Measurements from ENCODE around the gene SH2B3. TPM values are rescaled to one million over a fixed set of nuclear protein-coding genes. Genes with fewer than 3 reads are reported as not detected.

SH2B3 gene
- total RNA-seq, 1 donor from 2014 or later = 47.1 TPM

DNA sequence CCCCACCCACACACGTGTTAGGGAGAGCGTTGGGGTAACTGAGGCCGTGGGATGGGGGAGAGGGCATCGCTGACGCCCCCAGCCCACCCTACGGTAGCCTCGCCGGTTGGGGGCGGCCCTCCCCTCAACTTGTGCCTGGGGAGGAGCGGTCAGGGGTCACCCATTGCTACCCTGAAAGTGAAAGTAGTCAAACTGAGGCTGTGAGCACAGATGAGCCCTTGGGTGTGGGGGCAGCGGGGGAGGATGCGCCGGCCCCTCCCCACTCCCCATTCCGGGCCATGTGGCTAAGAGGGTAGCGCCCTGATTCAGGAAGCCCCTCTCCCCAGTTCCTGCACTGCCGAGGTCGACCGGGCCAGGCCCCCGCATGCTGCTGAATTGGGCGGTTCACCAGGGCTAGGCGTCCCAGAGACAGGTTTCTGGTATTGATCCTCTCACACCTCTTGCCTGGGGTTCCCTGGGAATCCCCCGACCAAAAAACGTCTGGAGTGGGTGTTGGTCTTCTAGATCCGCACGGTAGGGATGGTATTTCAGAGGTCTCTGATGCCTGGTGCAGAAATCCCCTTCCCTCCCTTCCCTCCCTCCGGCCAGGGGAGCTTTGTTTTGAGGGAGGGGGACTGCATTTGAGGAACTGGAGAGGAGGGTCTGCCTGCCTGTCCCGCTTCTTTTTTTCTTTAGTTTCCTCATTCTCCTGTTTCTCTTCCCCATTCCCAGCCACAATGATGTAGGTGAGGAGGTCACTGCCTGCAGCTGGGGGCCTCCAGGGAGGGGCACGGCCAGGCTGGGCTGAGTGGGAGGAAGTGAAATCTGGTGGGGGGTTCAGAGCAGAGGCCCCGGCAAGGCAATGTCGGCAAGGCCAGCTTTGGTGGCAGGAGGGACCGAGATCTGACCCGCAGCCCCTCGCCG, 1.0 kb downstream of the SH2B3 start:
- peaks cover 70% of the 10 kb centered on the region for H3K4me1 ChIP-seq
- DNase-seq = peak; percentile 76

DNA sequence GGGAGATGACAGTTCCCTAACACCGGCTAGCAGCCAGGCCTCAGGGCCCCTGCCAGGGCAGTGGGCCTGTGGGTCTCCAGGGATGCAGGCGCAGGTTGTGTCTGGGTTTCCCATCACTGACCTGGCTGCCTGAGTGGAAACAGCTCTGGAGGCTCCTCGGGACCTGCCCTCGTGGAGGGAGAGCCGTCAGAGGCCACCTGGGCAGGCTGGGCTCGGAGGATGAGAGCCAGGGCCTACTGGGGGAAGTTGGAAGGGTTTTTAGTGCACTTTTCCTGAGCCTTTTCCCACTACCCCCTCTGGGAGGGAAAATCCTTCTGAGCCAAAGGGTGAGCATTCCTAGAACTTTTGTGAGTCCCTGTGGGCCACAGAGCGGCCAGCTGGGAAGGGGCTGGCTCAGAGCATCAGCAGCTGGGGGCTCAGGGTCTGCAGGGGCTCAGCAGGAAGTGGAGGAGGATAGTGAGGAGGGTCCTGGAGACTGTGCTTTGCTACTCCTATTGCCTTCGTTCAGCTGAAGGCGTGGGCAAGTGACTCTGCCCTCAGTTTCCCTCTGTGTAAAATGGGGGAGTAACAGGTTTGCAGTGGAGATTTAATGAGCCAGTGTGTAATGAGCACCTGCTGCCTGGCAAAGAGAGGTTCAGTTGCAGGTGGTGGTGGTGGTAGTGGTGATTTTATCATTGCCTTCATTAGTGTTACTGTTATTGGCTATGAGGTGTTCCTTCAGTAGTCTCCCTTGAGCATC, 1.8 kb downstream of the SH2B3 start:
- Histone ChIP-seq H3K9me3 (no peaks in the 10 kb centered on the region), H3K27ac (peak overlapping the region; percentile 84), H3K36me3 (no peaks in the 10 kb centered on the region), H3K4me3 (peak overlapping the region; percentile 88), H3K27me3 (no peaks in the 10 kb centered on the region), H3K4me1 (peaks cover 77% of the 10 kb centered on the region)
- TF ChIP-seq, protein P1, sequence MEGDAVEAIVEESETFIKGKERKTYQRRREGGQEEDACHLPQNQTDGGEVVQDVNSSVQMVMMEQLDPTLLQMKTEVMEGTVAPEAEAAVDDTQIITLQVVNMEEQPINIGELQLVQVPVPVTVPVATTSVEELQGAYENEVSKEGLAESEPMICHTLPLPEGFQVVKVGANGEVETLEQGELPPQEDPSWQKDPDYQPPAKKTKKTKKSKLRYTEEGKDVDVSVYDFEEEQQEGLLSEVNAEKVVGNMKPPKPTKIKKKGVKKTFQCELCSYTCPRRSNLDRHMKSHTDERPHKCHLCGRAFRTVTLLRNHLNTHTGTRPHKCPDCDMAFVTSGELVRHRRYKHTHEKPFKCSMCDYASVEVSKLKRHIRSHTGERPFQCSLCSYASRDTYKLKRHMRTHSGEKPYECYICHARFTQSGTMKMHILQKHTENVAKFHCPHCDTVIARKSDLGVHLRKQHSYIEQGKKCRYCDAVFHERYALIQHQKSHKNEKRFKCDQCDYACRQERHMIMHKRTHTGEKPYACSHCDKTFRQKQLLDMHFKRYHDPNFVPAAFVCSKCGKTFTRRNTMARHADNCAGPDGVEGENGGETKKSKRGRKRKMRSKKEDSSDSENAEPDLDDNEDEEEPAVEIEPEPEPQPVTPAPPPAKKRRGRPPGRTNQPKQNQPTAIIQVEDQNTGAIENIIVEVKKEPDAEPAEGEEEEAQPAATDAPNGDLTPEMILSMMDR (IDR thresholded peaks at IDR 0.05) = no peak
- DNase-seq (no peak), ATAC-seq (no peak)
- intact Hi-C loops (cut with DNase I) = no loop called here

More for the DNA sequence above, 1.0 kb downstream of the SH2B3 start:
- peak overlapping the region; percentile 84 for H3K27ac ChIP-seq
- no peak for ATAC-seq
- no peaks in the 10 kb centered on the region for H3K9me3 ChIP-seq
- intact Hi-C loops (cut with DNase I) = no loop called here
- peak overlapping the region; percentile 88 for H3K4me3 ChIP-seq
- TF ChIP-seq, protein P1 (IDR thresholded peaks at IDR 0.05) = no peak
- no peaks in the 10 kb centered on the region for H3K27me3 ChIP-seq
- no peaks in the 10 kb centered on the region for H3K36me3 ChIP-seq

DNA sequence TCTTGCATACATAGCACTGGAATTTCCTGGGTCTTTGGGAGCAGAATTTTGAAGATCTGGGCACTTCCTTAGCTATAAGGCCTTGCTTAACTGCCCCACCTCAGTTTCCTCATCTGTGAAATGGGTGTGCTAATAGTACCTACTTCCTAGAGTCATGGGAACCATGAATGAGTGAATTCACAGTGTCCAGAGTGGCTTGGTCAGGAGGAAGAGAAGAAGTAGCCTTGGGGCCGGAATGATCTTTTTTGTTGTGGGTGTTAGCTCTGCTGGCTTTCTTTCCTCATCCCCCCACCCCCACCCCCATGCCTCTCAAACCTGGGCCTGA, 2.4 kb downstream of the SH2B3 start:
- H3K9me3 ChIP-seq = no peaks in the 10 kb centered on the region
- peaks cover 81% of the 10 kb centered on the region for H3K4me1 ChIP-seq
- intact Hi-C loops (cut with DNase I) = no loop called here
- peak overlapping the region; percentile 88 for H3K4me3 ChIP-seq
- DNase-seq (no peak), ATAC-seq (no peak)
- H3K27ac ChIP-seq = peak overlapping the region; percentile 84
- no peaks in the 10 kb centered on the region for H3K36me3 ChIP-seq
- no peaks in the 10 kb centered on the region for H3K27me3 ChIP-seq
- TF ChIP-seq, protein P1 (IDR thresholded peaks at IDR 0.05) = no peak

DNA sequence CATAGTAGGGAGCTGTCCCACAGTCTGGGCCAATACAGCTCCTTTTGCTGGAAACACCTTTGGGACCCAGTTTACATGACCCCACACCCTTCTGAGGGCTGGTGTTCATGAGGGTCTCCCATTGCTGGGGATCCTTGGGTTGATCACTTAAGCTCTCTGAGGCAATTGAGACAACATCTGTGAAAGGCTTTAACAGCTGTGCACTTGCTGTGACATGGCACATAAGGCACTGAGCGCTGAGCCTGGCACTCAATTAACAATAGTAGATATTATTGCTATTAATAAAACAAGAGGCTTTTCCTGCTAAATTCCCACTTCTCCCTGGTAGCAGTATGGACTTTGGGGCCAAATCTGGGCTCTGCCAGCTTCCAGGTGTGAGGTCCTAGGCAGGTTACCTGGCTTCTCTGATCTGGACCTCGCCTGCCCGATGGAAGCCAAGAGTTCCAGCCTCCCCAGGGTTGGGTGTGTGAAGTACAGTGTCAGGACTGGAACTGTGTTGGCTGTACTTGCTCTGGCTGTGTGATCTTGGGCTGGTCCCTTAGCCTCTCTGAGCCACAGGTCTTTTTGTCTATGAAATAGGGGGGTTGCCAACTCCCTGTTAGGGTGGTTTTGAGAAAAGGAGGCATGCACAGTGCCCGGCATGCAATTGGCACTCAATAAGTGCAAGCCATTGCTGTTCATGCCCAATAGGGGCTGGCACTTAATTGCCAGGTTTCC, 3.1 kb downstream of the SH2B3 start:
- intact Hi-C loops (cut with DNase I) = no loop called here
- Histone ChIP-seq H3K9me3 (no peaks in the 10 kb centered on the region), H3K27ac (peak overlapping the region; percentile 84), H3K4me3 (peak overlapping the region; percentile 30), H3K36me3 (no peaks in the 10 kb centered on the region), H3K27me3 (no peaks in the 10 kb centered on the region), H3K4me1 (peaks cover 79% of the 10 kb centered on the region)
- TF ChIP-seq, protein P1 (IDR thresholded peaks at IDR 0.05) = no peak
- ATAC-seq = no peak
- no peak for DNase-seq

DNA sequence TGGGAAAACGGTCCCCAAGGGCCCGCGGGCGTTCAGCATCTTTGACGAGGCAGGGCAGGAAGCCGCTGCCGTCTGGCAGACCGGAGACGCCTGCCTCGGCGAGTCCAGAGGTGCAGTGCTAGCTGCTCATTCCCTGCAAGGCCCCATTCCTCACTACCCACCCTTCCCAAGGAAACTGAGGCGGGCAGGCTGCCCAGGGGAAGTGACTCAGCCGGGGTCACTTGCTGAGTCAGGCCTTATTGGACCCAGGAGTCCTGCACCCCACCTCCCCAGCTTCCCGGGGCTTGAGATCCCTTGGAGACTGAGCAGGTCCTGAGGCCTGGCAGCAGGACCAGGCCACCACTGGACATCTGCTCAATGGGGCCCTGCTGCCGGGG, 3.7 kb downstream of the SH2B3 start:
- Histone ChIP-seq H3K9me3 (no peaks in the 10 kb centered on the region), H3K4me1 (peaks cover 74% of the 10 kb centered on the region), H3K4me3 (peak overlapping the region; percentile 30), H3K27me3 (no peaks in the 10 kb centered on the region), H3K36me3 (no peaks in the 10 kb centered on the region), H3K27ac (peak overlapping the region; percentile 84)
- DNase-seq (no peak), ATAC-seq (no peak)
- TF ChIP-seq, protein P1 (IDR thresholded peaks at IDR 0.05) = no peak
- intact Hi-C loops (cut with DNase I) = no loop called here

Measured in upper lobe of right lung (tissue), 1 donor.